ENCODE measurements around the gene DRGX.

The DRGX gene

GRCh38 chr10:49364051-49364450 lies 31.8 kb downstream of the DRGX start:
- FAIRE-seq (no peak), DNase-seq (ENCODE audit: insufficient read length, low spot score) (no peak)

GRCh38 chr10:49363309-49364031 lies 32.4 kb downstream of the DRGX start:
- FAIRE-seq (no peak), DNase-seq (ENCODE audit: insufficient read length, low spot score) (no peak)

- FAIRE-seq = peak; percentile 80
- DNase-seq (ENCODE audit: insufficient read length, low spot score) = peak; percentile 52
Measured at GRCh38 chr10:49362596-49363260, 33.2 kb downstream of the DRGX start.

GRCh38 chr10:49361735-49362568 lies 33.9 kb downstream of the DRGX start:
- DNase-seq (ENCODE audit: insufficient read length, low spot score) (no peak), FAIRE-seq (no peak)

- FAIRE-seq (no peak), DNase-seq (ENCODE audit: insufficient read length, low spot score) (no peak)
Measured at GRCh38 chr10:49361178-49361554, 34.7 kb downstream of the DRGX start.

- no peak for FAIRE-seq
- no peak for DNase-seq (ENCODE audit: insufficient read length, low spot score)
Measured at GRCh38 chr10:49360271-49361177, 35.4 kb downstream of the DRGX start.

GRCh38 chr10:49359349-49360270 lies 36.3 kb downstream of the DRGX start:
- FAIRE-seq = no peak

GRCh38 chr10:49357910-49358309 lies 38.0 kb downstream of the DRGX start:
- DNase-seq (ENCODE audit: insufficient read length, low spot score) (no peak), FAIRE-seq (no peak)

More at GRCh38 chr10:49359349-49360270, 36.3 kb downstream of the DRGX start:
- no peak for DNase-seq (ENCODE audit: insufficient read length, low spot score)

- FAIRE-seq = no peak
- DNase-seq (ENCODE audit: insufficient read length, low spot score) = no peak
Measured at GRCh38 chr10:49356944-49357343, 38.9 kb downstream of the DRGX start.

GRCh38 chr10:49356181-49356580 lies 39.7 kb downstream of the DRGX start:
- no peak for DNase-seq (ENCODE audit: insufficient read length, low spot score)
- no peak for FAIRE-seq

GRCh38 chr10:49355221-49355620 lies 40.7 kb downstream of the DRGX start:
- FAIRE-seq = no peak
- no peak for DNase-seq (ENCODE audit: insufficient read length, low spot score)

- no peak for DNase-seq (ENCODE audit: insufficient read length, low spot score)
- FAIRE-seq = no peak
Measured at GRCh38 chr10:49354593-49354992, 41.3 kb downstream of the DRGX start.

- FAIRE-seq (no peak), DNase-seq (ENCODE audit: insufficient read length, low spot score) (no peak)
Measured at GRCh38 chr10:49353895-49354566, 41.9 kb downstream of the DRGX start.

- DNase-seq (ENCODE audit: insufficient read length, low spot score) (no peak), FAIRE-seq (no peak)
Measured at GRCh38 chr10:49353026-49353894, 42.6 kb downstream of the DRGX start.

GRCh38 chr10:49352323-49352722 lies 43.6 kb downstream of the DRGX start:
- no peak for FAIRE-seq
- DNase-seq (ENCODE audit: insufficient read length, low spot score) = no peak

- DNase-seq (ENCODE audit: insufficient read length, low spot score) (no peak), FAIRE-seq (no peak)
Measured at GRCh38 chr10:49351669-49352068, 44.2 kb downstream of the DRGX start.

GRCh38 chr10:49350846-49351532 lies 44.9 kb downstream of the DRGX start:
- no peak for FAIRE-seq
- DNase-seq (ENCODE audit: insufficient read length, low spot score) = no peak
